ENCODE measurements around the gene ZNF687.

ZNF687 gene

GRCh38 chr1:151284013-151284577 lies 2.0 kb downstream of the ZNF687 start:
- H3K36me3 ChIP-seq (ENCODE audit: control insufficient read depth, insufficient read depth, low read length), result peaks cover 17% of the 10 kb centered on the region
- peaks cover 20% of the 10 kb centered on the region for H3K4me1 ChIP-seq (ENCODE audit: control insufficient read depth, insufficient read depth, low read length)
- no peaks in the 10 kb centered on the region for H3K9me3 ChIP-seq (ENCODE audit: control insufficient read depth, low read length)
- no peak overlapping the region for H3K4me3 ChIP-seq (ENCODE audit: low read length)
- H3K9ac ChIP-seq (ENCODE audit: low read length), result peak overlapping the region; percentile 87
- no peaks in the 10 kb centered on the region for H3K27me3 ChIP-seq (ENCODE audit: control insufficient read depth, insufficient read depth, low read length)

- Histone ChIP-seq H3K4me3 (ENCODE audit: low read length) (no peak overlapping the region), H3K9ac (ENCODE audit: low read length) (no peak overlapping the region), H3K36me3 (ENCODE audit: control insufficient read depth, insufficient read depth, low read length) (peaks cover 31% of the 10 kb centered on the region), H3K9me3 (ENCODE audit: control insufficient read depth, low read length) (no peaks in the 10 kb centered on the region), H3K27me3 (ENCODE audit: control insufficient read depth, insufficient read depth, low read length) (no peaks in the 10 kb centered on the region), H3K4me1 (ENCODE audit: control insufficient read depth, insufficient read depth, low read length) (peaks cover 17% of the 10 kb centered on the region)
These were observed 4.7 kb downstream of the ZNF687 start for GRCh38 chr1:151286619-151287340.

- H3K4me3 ChIP-seq (ENCODE audit: low read length), result no peak overlapping the region
- H3K9ac ChIP-seq (ENCODE audit: low read length), result no peak overlapping the region
- peaks cover 32% of the 10 kb centered on the region for H3K36me3 ChIP-seq (ENCODE audit: control insufficient read depth, insufficient read depth, low read length)
- H3K27me3 ChIP-seq (ENCODE audit: control insufficient read depth, insufficient read depth, low read length), result no peaks in the 10 kb centered on the region
- peaks cover 17% of the 10 kb centered on the region for H3K4me1 ChIP-seq (ENCODE audit: control insufficient read depth, insufficient read depth, low read length)
- no peaks in the 10 kb centered on the region for H3K9me3 ChIP-seq (ENCODE audit: control insufficient read depth, low read length)
These were observed 5.2 kb downstream of the ZNF687 start for GRCh38 chr1:151287341-151287699.

GRCh38 chr1:151287767-151288500 lies 5.8 kb downstream of the ZNF687 start:
- Histone ChIP-seq H3K4me3 (ENCODE audit: low read length) (no peak overlapping the region), H3K27me3 (ENCODE audit: control insufficient read depth, insufficient read depth, low read length) (no peaks in the 10 kb centered on the region), H3K36me3 (ENCODE audit: control insufficient read depth, insufficient read depth, low read length) (peaks cover 38% of the 10 kb centered on the region), H3K9ac (ENCODE audit: low read length) (no peak overlapping the region), H3K9me3 (ENCODE audit: control insufficient read depth, low read length) (no peaks in the 10 kb centered on the region), H3K4me1 (ENCODE audit: control insufficient read depth, insufficient read depth, low read length) (peaks cover 17% of the 10 kb centered on the region)

- Histone ChIP-seq H3K9ac (ENCODE audit: low read length) (no peak overlapping the region), H3K9me3 (ENCODE audit: control insufficient read depth, low read length) (no peaks in the 10 kb centered on the region), H3K4me1 (ENCODE audit: control insufficient read depth, insufficient read depth, low read length) (peaks cover 12% of the 10 kb centered on the region), H3K4me3 (ENCODE audit: low read length) (no peak overlapping the region), H3K27me3 (ENCODE audit: control insufficient read depth, insufficient read depth, low read length) (no peaks in the 10 kb centered on the region), H3K36me3 (ENCODE audit: control insufficient read depth, insufficient read depth, low read length) (peaks cover 39% of the 10 kb centered on the region)
These were observed 6.4 kb downstream of the ZNF687 start for GRCh38 chr1:151288502-151288901.

GRCh38 chr1:151289080-151289935 lies 7.2 kb downstream of the ZNF687 start:
- Histone ChIP-seq H3K9ac (ENCODE audit: low read length) (no peak overlapping the region), H3K4me1 (ENCODE audit: control insufficient read depth, insufficient read depth, low read length) (peaks cover 3% of the 10 kb centered on the region), H3K4me3 (ENCODE audit: low read length) (no peak overlapping the region), H3K36me3 (ENCODE audit: control insufficient read depth, insufficient read depth, low read length) (peaks cover 39% of the 10 kb centered on the region), H3K27me3 (ENCODE audit: control insufficient read depth, insufficient read depth, low read length) (no peaks in the 10 kb centered on the region), H3K9me3 (ENCODE audit: control insufficient read depth, low read length) (no peaks in the 10 kb centered on the region)

- no peak overlapping the region for H3K4me3 ChIP-seq (ENCODE audit: low read length)
- peaks cover 42% of the 10 kb centered on the region for H3K36me3 ChIP-seq (ENCODE audit: control insufficient read depth, insufficient read depth, low read length)
- H3K27me3 ChIP-seq (ENCODE audit: control insufficient read depth, insufficient read depth, low read length), result no peaks in the 10 kb centered on the region
- no peaks in the 10 kb centered on the region for H3K9me3 ChIP-seq (ENCODE audit: control insufficient read depth, low read length)
- no peaks in the 10 kb centered on the region for H3K4me1 ChIP-seq (ENCODE audit: control insufficient read depth, insufficient read depth, low read length)
- no peak overlapping the region for H3K9ac ChIP-seq (ENCODE audit: low read length)
These were observed 8.1 kb downstream of the ZNF687 start for GRCh38 chr1:151289991-151290708.

- Histone ChIP-seq H3K4me1 (ENCODE audit: control insufficient read depth, insufficient read depth, low read length) (no peaks in the 10 kb centered on the region), H3K9me3 (ENCODE audit: control insufficient read depth, low read length) (no peaks in the 10 kb centered on the region), H3K4me3 (ENCODE audit: low read length) (no peak overlapping the region), H3K9ac (ENCODE audit: low read length) (no peak overlapping the region), H3K36me3 (ENCODE audit: control insufficient read depth, insufficient read depth, low read length) (peaks cover 42% of the 10 kb centered on the region), H3K27me3 (ENCODE audit: control insufficient read depth, insufficient read depth, low read length) (no peaks in the 10 kb centered on the region)
These were observed 8.7 kb downstream of the ZNF687 start for GRCh38 chr1:151290709-151291303.

GRCh38 chr1:151292207-151293030 lies 10.3 kb downstream of the ZNF687 start:
- H3K27me3 ChIP-seq (ENCODE audit: control insufficient read depth, insufficient read depth, low read length), result no peaks in the 10 kb centered on the region
- H3K9me3 ChIP-seq (ENCODE audit: control insufficient read depth, low read length), result no peaks in the 10 kb centered on the region
- no peak overlapping the region for H3K9ac ChIP-seq (ENCODE audit: low read length)
- H3K36me3 ChIP-seq (ENCODE audit: control insufficient read depth, insufficient read depth, low read length), result peaks cover 35% of the 10 kb centered on the region
- no peaks in the 10 kb centered on the region for H3K4me1 ChIP-seq (ENCODE audit: control insufficient read depth, insufficient read depth, low read length)
- no peak overlapping the region for H3K4me3 ChIP-seq (ENCODE audit: low read length)

GRCh38 chr1:151293093-151293492 lies 11.0 kb downstream of the ZNF687 start:
- no peaks in the 10 kb centered on the region for H3K4me1 ChIP-seq (ENCODE audit: control insufficient read depth, insufficient read depth, low read length)
- H3K9me3 ChIP-seq (ENCODE audit: control insufficient read depth, low read length), result no peaks in the 10 kb centered on the region
- peaks cover 39% of the 10 kb centered on the region for H3K36me3 ChIP-seq (ENCODE audit: control insufficient read depth, insufficient read depth, low read length)
- H3K4me3 ChIP-seq (ENCODE audit: low read length), result no peak overlapping the region
- H3K27me3 ChIP-seq (ENCODE audit: control insufficient read depth, insufficient read depth, low read length), result no peaks in the 10 kb centered on the region
- no peak overlapping the region for H3K9ac ChIP-seq (ENCODE audit: low read length)

Data from mucosa of stomach (tissue), 1 donor.